ENCODE results near the gene CYSRT1. TPM values are rescaled to one million over a fixed set of nuclear protein-coding genes. Genes with fewer than 3 reads are reported as not detected.

The CYSRT1 gene
- polyA plus RNA-seq, 1 donor, result 2.4 TPM

DNA sequence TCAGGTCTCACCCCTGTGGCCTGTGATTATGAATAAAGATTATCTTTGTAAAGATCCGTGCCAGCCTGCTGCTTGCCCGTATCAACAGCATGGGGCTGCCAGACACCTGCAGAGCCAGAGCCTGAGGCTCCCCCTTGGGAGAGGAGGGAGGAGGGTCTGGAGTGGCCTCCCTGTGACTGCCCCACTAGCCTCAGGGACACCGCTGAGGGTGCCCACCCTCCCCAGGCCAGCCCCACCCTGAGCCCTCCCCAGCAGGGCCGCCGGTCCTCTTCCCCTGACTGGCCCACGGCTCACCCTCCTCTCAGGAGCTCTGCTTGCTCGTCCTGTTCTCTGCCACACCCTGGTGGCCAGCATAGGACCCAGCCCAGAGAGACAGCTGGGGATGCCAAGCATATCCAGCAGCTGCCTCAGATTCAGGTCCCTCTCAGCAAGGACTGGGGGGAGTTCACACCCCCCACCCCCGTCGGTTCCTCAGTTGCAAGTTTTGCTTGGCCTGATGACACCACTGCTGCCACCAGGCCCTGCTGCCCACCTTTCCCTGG, 34.6 kb upstream of the CYSRT1 start:
- no peak for DNase-seq (ENCODE audit: low read depth)

DNA sequence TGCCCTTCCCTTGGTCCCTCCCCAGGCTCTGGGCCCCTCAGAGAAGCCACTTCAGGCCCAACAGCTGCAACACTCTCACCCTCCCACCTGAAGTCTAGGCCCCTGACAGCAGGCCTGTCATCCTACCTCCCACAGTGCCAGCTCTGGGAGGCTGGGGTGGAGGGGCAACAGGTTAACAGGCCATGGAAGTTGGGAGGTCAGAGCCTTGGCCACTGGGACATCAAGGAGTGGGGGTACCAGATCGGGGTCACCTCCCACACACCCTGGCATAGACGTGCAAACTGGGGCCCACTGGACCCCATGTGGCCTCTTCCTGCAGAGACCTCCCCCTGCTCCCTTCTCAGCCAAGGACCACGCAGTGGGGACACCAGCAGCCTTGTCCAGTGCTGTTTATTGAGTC, 33.7 kb upstream of the CYSRT1 start:
- no peak for DNase-seq (ENCODE audit: low read depth)

DNA sequence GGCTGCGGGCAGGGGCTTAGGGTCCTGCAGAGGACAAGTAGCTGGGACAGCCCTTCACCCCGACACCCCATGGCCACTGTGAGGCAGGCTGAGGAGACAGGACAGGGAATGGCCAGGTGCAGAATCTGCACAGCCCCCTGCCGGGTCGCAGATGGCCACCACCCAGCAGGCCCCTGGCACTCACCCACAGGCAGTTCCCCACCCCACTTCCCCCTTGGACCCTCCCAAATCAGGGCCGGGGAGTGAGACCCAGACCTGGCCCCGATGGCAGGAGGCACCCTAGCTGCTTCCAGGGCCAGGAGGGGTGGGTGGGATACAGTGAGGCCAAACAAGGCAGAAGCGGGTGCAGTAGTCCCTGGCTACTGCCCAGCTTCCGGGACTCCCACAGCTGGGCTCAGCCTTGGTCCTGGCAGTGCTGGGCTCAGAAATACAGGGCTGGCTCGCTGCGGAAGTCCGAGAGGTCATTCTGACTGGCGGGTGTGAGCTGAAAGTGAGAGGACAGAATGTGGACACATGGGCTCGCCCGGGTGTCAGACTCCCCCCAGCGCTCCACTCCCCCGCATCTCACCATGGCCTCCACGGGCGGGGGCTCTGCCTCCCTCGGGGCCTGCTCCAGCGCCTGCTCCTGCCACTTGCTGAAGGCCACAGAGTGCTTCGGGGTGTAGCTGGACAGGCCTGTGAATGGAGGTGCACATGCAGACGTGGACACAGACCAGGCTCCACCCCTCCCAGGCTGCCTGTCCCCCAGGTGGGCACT, 33.1 kb upstream of the CYSRT1 start:
- DNase-seq (ENCODE audit: low read depth), result no peak

DNA sequence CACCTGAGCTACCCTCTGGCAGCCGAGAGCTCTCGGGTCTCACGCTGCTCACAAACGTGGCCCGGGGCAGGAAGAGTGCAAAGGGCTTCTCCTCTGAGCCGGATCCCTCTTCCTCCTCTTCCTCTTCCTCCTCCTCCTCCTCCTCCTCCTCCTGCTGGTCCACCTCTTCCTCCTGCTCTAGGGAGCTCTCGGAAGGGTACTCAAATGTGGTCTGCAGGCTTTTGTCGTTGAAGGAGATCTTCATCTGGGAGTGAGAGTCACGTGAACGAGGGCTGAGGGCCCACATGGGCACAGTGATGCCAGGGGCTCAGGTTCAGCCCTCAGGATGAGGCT, 32.6 kb upstream of the CYSRT1 start:
- no peak for DNase-seq (ENCODE audit: low read depth)

DNA sequence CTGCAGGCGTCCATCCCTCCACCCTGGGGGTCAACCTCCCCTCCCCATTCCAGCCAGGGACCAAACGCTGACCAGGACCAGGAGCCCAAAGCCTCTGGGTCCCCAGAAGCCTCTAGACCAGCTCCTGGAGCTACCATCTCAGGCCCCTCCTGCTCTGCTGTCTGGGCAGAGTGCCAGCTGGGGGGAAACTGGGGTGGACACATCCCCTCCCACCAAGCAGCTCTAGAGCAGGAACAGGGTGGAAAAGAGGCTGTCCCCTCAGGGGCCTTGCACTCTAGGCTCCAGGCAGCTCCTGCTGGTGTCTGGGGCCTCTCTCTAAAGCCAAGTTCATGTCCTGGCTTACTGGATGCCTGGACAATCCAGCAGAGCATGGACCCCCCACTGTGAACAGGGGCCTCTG, 32.1 kb upstream of the CYSRT1 start:
- no peak for DNase-seq (ENCODE audit: low read depth)

DNA sequence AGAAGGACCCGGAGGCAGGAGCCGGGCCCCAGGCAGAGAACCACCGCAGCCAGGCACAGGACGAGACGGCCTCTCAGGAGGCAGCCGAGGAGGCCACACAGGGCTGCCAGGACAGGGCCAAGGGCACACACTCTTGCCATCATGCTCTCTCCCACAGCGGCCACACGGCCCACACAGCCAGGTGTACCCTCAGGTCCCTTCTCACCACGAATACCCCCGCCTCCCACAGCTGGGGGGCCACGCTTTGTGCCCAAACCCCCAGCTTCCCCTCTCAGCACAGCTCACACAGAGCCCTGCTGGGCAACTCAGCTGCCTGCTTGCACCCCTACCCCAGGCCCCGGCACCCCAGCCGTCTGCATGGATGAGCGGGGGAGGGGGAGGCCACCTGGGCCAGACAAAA, 31.2 kb upstream of the CYSRT1 start:
- no peak for DNase-seq (ENCODE audit: low read depth)

DNA sequence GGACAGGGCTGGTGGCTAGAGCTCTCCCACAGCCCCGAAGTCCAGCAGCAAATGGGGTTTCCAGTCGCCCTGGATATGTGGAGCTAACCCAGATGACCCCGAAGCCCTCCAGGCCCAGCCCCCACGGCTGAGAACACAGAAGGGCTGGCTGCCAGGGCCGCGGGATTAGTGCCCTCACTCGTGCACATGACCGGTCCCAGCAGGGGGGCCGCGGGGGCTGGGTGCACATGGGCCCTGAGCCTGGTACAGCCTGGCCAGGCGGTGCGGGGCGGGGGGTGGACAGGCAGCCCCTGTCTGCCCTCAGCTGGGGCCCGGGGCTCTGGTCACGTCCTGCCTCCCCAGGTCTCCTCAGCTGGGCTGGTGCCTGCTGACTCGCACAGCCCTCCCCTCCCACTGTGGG, 30.6 kb upstream of the CYSRT1 start:
- DNase-seq (ENCODE audit: low read depth), result no peak

DNA sequence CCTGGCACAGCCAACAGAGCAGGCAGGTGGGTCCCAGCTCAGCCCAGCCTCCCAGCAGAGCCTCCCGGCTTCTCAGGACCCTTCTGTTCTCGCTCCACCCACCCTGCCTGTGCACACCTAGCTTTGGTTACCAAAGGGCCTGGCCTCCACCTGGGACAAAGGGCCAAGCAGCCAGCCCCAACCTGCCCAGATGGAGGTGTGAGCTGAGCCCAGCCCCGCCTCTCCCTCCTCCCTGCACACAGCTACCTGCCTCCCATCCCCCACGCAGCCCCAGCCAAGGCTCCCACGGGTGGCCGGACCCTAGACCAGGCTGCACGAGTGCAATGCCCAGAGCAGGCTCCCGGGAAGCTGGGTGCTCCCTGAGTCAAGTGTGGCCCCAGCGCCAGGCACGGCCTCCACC, 30.1 kb upstream of the CYSRT1 start:
- no peak for DNase-seq (ENCODE audit: low read depth)

DNA sequence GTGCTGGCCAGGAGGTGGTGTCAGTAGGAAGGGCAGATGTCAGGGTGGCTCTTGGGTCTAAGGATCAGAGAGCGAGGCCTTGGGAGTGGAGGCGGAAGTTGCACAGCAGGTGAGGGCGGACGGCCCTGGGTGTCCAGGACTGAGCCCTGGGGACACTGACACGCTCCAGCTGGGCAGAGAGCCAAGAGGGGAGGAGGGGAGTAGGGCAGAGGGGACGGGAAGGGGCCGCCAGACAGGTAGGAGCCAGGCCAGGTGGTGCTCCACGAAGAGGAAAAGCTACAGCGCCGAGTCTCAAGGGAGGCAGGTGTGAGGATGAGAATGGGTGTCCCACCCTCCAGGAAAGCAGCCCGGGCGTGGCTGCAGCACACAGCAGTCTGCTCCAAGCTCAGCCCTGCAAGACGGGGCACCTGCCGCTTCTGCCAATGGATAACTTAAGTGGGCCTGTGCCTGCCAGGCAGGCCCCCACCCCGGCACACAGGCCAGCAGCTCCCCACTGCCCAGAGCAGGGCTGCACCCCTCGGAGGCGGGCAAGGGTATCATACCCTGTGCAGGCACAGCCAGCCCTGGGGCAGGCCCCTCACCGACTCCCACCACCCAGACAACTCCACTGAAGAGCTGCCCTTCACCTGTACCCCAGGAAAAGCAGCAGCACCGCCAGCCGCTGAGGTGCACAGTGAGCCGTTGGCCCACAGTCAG, 29.3 kb upstream of the CYSRT1 start:
- no peak for DNase-seq (ENCODE audit: low read depth)

DNA sequence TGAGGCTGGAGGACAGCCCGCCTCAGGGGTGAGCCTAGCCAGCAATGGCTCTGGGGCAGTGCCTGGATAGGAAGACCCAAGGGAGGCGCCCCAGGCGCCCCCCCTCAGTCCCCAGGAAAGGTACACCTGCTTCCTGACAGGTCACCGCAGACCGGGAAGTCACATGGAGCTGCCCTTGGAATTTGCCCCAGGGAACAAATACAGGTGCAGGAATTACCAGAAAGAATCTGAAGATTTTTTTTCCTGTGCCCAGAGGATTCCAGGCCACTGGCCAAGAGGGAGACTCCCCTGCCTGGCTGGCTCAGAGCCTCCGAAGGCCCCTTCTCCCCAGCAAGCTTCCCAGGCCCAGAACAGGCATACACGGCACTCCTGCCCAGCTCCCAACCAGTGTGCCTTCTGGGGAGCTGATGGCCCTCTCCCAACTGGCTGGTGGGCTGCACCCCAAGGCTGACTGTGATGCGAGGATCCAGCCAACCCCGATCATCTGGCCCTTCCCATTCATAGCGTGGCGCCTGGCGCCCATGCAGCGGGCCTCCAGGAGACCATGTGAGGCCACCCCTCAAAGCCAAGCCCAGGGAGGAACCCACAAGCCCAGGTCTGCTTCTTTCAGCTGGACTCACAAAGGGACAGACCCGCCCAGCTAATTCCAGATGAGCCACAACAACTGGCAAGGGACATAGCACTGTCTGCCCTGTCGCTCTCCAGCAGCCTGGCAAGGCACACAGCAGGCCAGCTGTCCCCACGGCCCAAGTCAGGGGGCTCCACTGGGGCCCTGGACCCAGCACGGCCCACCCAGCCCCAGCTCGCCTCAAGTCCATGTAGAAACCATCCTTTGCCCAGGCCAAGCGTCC, 26.7 kb upstream of the CYSRT1 start:
- no peak for DNase-seq (ENCODE audit: low read depth)

DNA sequence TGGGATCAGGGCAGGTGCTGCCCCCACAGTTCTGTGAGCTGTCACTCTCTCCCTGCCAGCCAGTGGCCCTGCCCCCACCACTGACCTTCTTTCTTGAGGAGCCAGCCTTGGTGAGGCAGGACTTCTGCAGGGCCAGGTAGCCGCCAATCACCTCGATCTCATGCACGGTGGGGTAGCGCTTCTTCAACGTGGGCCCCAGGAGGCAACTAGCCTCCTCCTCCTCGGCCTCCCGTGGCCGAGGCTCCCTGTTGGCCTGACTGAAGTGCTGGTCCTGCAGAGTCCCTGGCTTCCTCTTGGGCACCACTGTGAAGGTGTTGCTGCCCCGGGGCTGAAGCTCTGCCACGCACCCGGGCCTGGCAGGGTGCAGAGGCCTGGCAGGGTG, 26.1 kb upstream of the CYSRT1 start:
- DNase-seq (ENCODE audit: low read depth), result no peak

DNA sequence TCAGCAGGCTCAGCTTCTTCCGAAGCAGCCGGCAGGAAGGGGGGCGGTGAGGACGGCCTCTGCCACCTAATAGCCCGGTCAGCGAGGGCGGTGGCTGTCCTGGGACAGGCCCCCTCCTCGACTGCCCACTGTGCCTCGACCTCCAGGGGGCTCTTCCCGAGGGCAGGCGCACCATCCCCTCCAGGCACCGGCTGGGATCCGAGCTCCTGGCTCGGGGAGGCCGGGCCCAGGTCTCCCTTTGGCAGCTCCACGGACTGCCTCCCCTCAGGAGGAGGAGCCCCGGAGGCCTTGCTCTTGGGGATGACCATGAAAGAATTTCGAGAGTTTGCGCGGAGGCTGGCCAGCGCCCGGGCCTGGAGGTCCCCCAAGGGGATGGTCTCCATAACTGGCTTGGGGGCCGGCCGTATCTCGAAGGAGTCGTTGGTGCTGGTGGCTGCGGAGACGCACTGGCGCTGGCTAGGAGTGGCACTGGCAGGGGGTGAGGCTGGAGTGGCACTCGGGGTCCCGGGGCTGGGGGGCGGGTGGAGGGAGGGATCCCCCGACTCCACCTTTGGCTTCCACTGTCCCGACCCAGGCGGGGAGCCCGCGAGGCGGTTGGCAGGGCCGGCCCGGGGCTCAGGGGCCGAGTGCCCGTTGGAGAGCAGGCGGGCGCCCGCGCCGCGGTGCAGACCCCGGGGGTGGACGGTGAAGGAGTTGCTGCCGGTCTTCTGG, 25.4 kb upstream of the CYSRT1 start:
- no peak for DNase-seq (ENCODE audit: low read depth)

DNA sequence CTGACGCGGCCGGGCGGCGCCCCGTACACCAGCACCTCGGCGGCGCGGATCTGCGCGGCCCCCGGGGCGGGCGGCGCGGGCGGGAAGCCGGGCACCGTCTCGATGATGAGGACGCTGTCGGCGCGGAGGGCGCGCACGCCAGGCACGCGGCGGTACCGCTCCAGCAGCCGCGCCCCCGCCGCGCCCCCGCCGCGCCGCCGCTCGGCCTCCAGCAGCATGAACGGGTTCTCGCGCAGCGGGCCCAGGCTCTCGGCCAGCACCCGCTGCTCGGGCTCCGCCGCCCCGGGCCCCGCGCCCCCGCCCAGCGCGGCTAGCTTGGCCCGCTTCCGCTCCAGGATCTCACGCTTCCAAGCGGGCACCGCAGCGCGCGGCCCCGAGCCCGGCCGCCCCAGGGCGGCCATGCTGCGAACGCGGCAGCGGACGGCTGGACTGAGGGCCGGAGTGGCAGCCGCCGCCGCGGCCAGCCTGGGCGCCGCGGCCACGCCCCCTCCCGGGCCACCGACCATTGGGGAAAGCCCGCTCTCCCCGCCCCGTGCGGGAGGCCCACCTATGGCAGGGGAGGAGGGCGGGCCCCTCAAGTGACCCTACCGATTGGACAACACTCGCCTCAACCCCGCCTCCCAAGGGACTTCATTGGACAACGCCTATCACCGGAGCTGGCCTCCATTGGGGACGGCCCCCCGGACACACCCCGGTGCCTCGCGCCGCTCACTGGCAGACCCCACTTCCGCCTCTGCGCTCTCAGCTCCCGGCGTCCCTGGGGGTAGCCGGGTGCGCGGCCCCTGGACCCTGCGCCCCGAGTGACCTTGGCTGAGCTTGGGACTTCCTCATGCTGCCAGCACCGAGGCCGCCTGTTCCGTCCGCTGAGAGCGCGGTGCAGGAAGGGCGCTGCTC, 24.4 kb upstream of the CYSRT1 start, which contains the start of gene TPRN:
TSS of gene TPRN (minus strand) at position 431 of the 894 bp plus-strand sequence. CDS start at position 401, 30 bp downstream.
- DNase-seq (ENCODE audit: low read depth), result peak; percentile 89

DNA sequence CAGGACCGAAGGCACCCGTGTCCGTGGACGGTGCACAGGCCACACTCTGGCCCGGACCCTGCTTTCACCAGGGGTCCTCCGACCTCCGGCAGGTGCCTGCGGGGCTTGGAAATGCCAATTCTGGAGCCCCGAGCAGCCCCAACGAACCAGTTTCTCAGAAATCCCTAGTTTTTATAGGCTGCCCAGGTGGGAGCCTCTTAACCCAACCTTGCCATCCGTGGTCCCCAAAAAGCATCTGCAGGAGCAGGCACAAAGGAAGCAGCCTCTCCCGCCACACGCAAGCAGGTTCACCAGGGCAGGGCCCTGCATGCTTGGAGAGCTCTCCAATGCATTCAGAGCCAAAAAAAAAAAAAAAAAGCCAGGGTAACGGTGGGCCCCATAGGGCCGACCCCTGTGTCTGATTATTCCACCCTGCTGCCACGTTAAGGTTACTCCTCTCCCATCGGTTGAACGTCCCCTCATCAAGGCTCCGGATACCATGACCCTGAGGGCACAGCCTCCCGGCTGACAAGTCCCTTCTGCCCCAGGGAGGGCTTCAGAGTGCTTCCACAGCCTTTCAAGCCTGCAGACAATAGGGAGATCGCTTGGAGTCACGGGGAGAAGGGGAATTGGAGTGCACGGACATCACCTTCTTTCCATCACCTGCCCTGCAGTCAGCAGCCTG, 23.6 kb upstream of the CYSRT1 start:
- DNase-seq (ENCODE audit: low read depth), result no peak

DNA sequence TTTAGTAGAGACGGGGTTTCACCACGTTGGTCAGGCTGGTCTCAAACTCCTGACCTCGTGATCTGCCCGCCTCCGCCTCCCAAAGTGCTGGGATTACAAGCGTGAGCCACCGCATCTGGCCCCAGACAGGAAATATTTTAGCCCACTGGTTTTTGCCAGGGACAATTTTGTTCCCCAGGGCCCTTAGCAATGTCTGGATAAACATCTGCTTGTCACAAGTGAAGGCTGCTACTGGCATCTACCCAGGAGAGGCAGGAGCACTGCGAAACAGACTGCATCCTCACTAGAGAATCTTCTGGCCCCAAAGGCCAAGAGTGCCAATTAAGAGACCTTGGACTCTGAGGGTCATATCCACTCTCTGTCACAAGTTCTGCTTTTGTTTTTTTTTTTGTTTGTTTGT, 22.0 kb upstream of the CYSRT1 start:
- DNase-seq (ENCODE audit: low read depth), result no peak

DNA sequence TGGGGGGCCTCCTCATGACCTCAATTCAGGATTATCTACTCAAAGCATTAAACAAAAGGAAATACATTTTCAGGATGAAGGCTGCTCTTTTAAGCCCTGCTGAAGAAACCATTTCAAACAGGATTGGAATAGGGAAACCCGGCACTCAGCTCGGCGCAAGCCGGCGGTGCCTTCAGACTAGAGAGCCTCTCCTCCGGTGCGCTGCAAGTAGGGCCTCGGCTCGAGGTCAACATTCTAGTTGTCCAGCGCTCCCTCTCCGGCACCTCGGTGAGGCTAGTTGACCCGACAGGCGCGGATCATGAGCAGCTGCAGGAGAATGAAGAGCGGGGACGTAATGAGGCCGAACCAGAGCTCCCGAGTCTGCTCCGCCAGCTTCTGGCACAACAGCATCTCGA, 20.2 kb upstream of the CYSRT1 start:
- no peak for DNase-seq (ENCODE audit: low read depth)

DNA sequence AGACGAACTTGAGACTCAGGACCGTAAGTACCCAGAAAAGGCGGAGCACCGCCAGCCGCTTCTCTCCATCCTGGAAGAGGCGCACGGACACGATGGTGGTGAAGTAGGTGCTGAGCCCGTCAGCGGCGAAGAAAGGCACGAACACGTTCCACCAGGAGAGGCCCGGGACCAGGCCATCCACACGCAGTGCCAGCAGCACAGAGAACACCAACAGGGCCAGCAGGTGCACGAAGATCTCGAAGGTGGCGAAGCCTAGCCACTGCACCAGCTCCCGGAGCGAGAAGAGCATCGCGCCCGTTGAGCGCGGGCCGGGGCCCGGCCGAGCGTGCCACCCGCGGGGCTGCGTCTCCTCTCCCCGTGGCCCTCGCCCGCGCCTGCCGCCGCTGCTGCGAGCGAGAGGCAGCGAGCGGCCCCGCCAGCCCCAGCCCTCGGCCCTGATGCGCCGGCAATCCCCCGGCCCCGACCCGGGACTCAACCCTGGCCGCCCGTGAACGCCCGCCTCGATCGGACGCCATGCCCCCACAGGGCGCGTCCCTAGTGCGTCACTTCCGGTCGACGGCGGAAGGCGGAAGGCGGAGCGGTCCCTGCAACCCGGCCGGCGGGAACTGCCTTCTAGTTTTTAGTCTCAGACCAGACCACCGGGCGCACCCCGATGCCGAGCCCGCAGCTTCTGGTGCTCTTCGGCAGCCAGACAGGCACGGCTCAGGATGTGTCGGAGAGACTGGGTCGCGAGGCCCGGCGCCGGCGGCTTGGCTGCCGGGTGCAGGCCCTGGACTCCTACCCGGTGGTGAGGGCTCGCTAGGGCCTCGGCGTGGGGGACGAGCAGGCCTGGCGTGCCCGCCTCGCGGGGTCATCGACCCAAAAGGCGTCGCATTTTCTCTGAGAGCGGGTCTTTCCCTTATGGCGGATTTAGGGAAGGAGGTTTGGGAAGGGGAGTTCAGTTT, 19.6 kb upstream of the CYSRT1 start, which contains the start of the genes NDOR1 and TMEM203:
TSS of gene NDOR1 (plus strand) at position 575 of the 944 bp plus-strand sequence. CDS start at position 653, 78 bp downstream.
TSS of gene TMEM203 (minus strand) at position 523 of the 944 bp plus-strand sequence. CDS start at position 289, 234 bp downstream.
- peak; percentile 56 for DNase-seq (ENCODE audit: low read depth)

DNA sequence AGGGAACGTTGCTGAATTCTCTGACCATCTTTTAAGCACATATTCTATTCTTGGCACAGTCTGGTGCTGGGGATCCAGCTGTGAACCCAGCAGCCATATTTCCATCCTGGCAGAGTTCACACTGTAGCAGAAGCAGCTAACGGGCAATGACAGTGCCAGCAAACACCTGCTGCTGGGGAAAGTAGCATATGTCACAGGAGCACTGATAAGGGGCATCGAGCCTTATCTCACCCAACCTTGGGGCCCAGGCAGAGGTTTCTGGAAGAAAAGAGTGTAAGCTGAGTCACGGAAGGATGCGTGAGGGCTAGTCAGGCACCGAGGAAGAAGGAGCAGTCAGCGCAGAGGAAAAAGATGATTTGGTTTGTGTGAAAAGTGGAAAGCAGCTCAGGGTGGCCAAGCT, 18.4 kb upstream of the CYSRT1 start:
- no peak for DNase-seq (ENCODE audit: low read depth)

DNA sequence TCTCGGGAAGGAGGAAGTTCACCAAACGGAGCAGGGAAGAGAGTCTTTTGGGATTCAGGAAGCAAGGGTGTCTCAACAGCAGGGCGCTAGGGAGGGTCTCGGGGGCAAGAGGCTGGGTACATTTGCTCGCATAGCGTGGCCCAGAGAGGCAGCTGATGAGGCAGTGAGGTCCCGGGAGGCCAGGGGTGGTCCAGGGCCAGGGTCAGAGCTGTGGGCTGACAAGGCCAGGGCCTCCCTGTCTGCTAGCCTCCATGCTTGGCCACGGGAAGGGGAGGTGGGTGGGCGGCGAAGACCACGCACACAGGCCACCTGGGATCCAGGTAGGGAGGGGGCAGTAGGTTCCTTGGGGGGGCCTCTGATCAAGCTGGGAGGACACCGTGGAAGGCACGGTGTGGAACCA, 13.4 kb upstream of the CYSRT1 start:
- DNase-seq (ENCODE audit: low read depth), result no peak

Measured in forelimb muscle (tissue), 1 donor.